ENCODE measurements around the gene AKAP10.
"Not testable (repeated sequence)": the region's sequence is repeated elsewhere in the genome, so short reads cannot be mapped to it uniquely, and the experiment has no call there.

The AKAP10 gene

GRCh38 chr17:19978805-19979211 is 1.2 kb upstream of the AKAP10 start:
- DNase-seq (ENCODE audit: low spot score): no peak

GRCh38 chr17:19978209-19978802 is 678 bp upstream of the AKAP10 start:
- no peak for DNase-seq (ENCODE audit: low spot score)

GRCh38 chr17:19975601-19976000 is 2.0 kb downstream of the AKAP10 start:
- no peak for DNase-seq (ENCODE audit: low spot score)

GRCh38 chr17:19973156-19973555 is 4.5 kb downstream of the AKAP10 start:
- no peak for DNase-seq (ENCODE audit: low spot score)

GRCh38 chr17:19962954-19963353 is 14.7 kb downstream of the AKAP10 start:
- DNase-seq (ENCODE audit: low spot score): not testable (repeated sequence)

DNA sequence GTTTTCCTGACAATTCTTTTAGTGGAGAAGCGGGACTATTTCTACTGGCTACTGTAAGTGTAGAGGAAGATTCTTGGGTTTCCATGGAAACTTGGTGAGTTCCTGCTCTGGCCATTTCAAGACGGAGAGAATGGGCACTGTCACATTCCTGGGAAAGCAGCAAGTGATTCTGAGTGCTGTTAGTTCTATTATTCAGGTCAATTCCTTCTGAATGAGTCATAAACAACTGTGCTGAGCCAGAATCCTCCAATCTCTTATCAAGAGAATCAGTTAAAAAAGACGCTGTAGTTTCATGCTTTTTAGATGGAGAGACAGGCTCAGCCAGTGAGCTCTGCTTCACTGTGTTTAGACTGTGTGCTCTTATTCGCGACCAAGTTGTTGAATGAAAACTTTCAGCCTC is 19.6 kb downstream of the AKAP10 start:
- DNase-seq (ENCODE audit: low spot score): no peak

GRCh38 chr17:19955099-19955498 is 22.5 kb downstream of the AKAP10 start:
- no peak for DNase-seq (ENCODE audit: low spot score)

GRCh38 chr17:19951411-19951810 is 26.2 kb downstream of the AKAP10 start:
- not testable (repeated sequence) for DNase-seq (ENCODE audit: low spot score)

GRCh38 chr17:19950624-19951195 is 26.9 kb downstream of the AKAP10 start:
- DNase-seq (ENCODE audit: low spot score): not testable (repeated sequence)

GRCh38 chr17:19948116-19948943 is 29.3 kb downstream of the AKAP10 start:
- DNase-seq (ENCODE audit: low spot score): no peak

DNA sequence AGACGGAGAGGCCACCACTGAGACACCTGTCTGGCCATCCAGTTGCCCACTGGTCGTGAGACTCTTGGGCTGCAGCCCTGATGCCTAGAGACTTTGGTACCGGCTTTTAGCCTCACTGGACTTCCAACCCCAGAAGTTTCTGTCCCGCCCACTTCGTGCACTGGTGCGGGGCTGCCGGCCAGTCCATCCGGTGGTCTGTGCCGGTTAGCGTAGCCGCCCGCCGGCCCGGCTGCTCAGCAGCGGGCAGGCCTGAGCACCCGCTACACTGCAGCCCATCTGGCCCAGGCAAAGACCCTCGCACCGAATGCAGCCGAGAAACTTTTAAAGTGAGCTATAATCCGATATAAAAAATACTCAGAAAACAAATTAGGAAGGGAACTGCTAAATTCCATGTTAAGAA is 30.7 kb downstream of the AKAP10 start:
- no peak for DNase-seq (ENCODE audit: low spot score)

DNA sequence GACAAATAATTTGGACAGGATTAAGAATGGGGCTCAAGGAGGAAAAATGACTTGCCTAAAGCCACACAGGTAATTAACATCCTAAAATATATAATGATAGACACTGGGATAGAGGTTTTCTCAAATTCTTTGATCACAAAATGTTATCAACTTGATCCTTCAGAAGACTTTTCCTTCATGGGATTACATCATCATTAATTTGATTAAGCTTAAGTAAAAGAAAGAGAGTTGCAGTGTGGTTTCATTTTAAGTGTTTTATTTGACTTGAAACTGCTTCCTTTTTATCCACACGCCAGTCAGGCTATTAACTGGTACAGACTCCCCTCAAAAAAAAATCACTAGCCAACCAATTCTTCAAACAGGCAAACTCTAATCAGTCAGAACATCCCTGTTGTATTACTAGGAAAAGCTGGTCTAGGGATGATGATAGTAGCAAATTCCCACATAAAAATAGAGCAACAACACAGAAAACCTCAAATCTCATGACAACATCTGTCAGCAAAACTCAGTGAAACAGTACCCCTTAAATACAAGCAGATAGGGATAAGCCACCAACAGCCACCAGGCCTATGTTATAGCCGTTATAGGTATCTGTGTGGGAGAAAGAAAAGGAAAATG is 32.5 kb downstream of the AKAP10 start:
- no peak for DNase-seq (ENCODE audit: low spot score)

DNA sequence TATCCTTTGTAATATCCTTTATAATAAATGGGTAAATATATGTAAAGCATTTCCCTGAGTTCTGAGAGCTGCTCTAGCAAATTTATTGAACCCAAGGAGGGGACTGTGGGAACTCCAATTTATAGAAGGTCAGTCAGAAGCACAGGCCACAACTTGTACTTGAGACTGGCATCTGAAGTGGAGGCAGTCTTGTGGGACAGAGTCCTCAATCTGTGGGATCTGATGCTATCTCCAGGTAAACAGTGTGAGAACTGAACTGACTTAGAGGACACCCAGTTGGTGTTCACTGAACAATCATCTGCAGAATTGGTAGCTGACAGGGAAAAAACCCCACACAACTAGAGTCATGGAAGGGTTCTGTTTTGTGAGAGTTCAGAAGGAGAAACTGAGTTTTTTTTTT is 34.0 kb downstream of the AKAP10 start:
- no peak for DNase-seq (ENCODE audit: low spot score)

DNA sequence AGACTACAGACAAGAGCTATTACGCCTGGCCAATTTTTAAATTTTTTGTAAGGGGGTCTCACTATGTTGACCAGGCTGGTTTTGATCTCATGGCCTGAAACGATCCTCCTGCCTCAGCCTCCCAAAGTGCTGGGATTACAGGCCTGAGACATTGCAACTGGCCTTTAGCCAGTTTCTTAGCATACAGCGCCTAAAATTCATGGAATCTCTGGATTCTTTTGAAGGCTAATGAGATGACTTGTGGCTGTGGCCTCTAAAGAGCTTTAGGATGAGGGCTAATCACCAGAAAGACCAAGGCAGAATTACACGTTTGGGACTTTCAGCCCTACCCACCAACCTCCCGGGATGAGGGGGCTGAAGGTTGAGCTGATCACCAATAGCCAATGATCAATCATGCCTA is 34.6 kb downstream of the AKAP10 start:
- no peak for DNase-seq (ENCODE audit: low spot score)

GRCh38 chr17:19940722-19941464 is 36.7 kb downstream of the AKAP10 start:
- no peak for DNase-seq (ENCODE audit: low spot score)

GRCh38 chr17:19939993-19940721 is 37.5 kb downstream of the AKAP10 start:
- DNase-seq (ENCODE audit: low spot score): no peak

GRCh38 chr17:19938736-19939135 is 38.9 kb downstream of the AKAP10 start:
- no peak for DNase-seq (ENCODE audit: low spot score)

GRCh38 chr17:19937522-19937921 is 40.1 kb downstream of the AKAP10 start:
- no peak for DNase-seq (ENCODE audit: low spot score)

GRCh38 chr17:19935169-19935568 is 42.5 kb downstream of the AKAP10 start:
- DNase-seq (ENCODE audit: low spot score): no peak

DNA sequence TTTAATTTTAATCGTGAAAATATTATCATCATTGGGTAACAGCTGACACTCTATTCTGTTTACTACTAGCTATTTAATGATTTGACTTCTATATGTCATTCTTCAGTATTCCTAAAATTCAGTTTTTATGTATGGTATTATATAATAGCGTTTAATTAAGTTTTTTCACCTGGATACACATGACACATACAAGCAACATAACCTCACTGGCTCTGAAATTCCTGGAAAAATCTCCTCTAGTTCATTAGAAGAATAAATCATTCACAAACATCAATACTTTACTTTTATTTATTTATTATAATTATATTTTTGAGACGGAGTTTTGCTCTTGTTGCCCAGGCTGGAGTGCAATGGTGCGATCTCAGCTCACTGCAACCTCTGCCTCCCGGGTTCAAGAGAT is 44.0 kb downstream of the AKAP10 start:
- DNase-seq (ENCODE audit: low spot score): no peak

DNA sequence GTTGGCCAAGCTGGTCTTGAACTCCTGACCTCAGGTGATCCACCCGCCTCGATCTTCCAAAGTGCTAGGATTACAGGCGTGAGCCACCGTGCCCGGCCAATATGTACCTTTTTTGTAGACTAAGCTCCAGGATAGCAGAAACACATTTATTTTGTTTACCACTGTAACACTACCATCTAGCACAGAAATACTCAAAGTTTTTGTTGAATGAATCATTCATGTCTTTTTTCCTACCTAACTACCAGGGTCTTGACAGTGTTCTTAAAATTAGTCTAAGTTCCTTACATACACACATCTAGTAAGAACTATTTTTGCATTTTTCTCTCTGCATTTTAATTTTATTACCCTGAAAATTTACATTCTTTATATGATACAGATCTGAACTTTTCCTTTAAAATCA is 44.4 kb downstream of the AKAP10 start:
- DNase-seq (ENCODE audit: low spot score): no peak

Measured in SK-N-DZ (cell line).